Liver (tissue), 9 donors: ENCODE measurements around the gene CTDSP2. TPM values are rescaled to one million over a fixed set of nuclear protein-coding genes. Genes with fewer than 3 reads are reported as not detected.

Experiments
- DNase-seq: peaks from one replicate; pipeline ENCODE4 v3.0.0-alpha.2; 2017; ENCODE audit warnings: low spot score
- H3K27ac ChIP-seq, 2 donors: one replicate each; pipeline ENCODE4 v1.7.0; 2013; ENCODE audit warnings: inconsistent platforms in 2 of 2, low read length in 2 of 2, control low read depth in 1 of 2, low read depth in 1 of 2, mild to moderate bottlenecking in 1 of 2
- H3K27me3 ChIP-seq, 4 donors: one replicate each; pipeline versions ENCODE4 v1.6.1 to v1.7.0; 2013; ENCODE audit warnings: low read length in 3 of 4, inconsistent platforms in 1 of 4, mild to moderate bottlenecking in 1 of 4, moderate library complexity in 1 of 4; ENCODE audit not compliant: control insufficient read depth in 4 of 4, insufficient read depth in 4 of 4
- H3K36me3 ChIP-seq, 4 donors: one replicate each; pipeline versions ENCODE4 v1.6.1 to v1.7.0; 2013; ENCODE audit warnings: low read length in 3 of 4, mild to moderate bottlenecking in 3 of 4, low read depth in 1 of 4, moderate library complexity in 1 of 4; ENCODE audit not compliant: control insufficient read depth in 4 of 4, insufficient read depth in 3 of 4
- H3K4me1 ChIP-seq, 4 donors: one replicate each; pipeline versions ENCODE4 v1.6.1 to v1.7.0; 2013; ENCODE audit warnings: low read length in 3 of 4, mild to moderate bottlenecking in 3 of 4, moderate library complexity in 1 of 4; ENCODE audit not compliant: control insufficient read depth in 4 of 4, insufficient read depth in 4 of 4
- H3K4me3 ChIP-seq, 3 donors: one replicate each; pipeline versions ENCODE4 v1.6.1 to v1.7.0; 2013; ENCODE audit warnings: low read length in 3 of 3, control low read depth in 1 of 3, low read depth in 1 of 3, mild to moderate bottlenecking in 1 of 3
- H3K9ac ChIP-seq, 2 donors: one replicate each; pipeline ENCODE4 v1.7.0; 2013; ENCODE audit warnings: low read length in 2 of 2, mild to moderate bottlenecking in 2 of 2, moderate library complexity in 2 of 2, control low read depth in 1 of 2, low read depth in 1 of 2
- H3K9me3 ChIP-seq, 4 donors: one replicate each; pipeline versions ENCODE4 v1.6.1 to v1.7.0; 2013; ENCODE audit warnings: low read length in 3 of 4; ENCODE audit not compliant: control insufficient read depth in 4 of 4
- ATF3 ChIP-seq: IDR thresholded peaks from 2 replicates; pipeline ENCODE4 v1.6.1; 2016; ENCODE audit warnings: antibody characterized with exemption
- CTCF ChIP-seq: fragments of 150-350 bp; IDR thresholded peaks from 2 replicates; pipeline ENCODE4 v1.5.1; 2017; ENCODE audit warnings: improper control_type of control experiment, low read depth, low read length; ENCODE audit not compliant: missing input control
- EGR1 ChIP-seq, 2 donors: IDR thresholded peaks; 2 replicates each; pipeline ENCODE4 v1.6.1; 2016 to 2018; ENCODE audit warnings: antibody characterized with exemption in 2 of 2, low read depth in 2 of 2
- FOXA1 ChIP-seq: IDR thresholded peaks from 2 replicates; pipeline ENCODE4 v1.6.1; 2016; ENCODE audit warnings: antibody characterized with exemption
- FOXA2 ChIP-seq: IDR thresholded peaks from 2 replicates; pipeline ENCODE4 v1.6.1; 2016; ENCODE audit warnings: antibody characterized with exemption
- GABPA ChIP-seq, 2 donors: IDR thresholded peaks in 1 of 2; conservative IDR thresholded peaks in 1 of 2; 2 replicates each; pipeline ENCODE4 v1.6.1; 2016; ENCODE audit warnings: antibody characterized with exemption in 2 of 2, mild to moderate bottlenecking in 1 of 2, moderate library complexity in 1 of 2
- HNF4A ChIP-seq, 2 donors: conservative IDR thresholded peaks; 2 replicates each; pipeline ENCODE4 v1.6.1; 2016; ENCODE audit warnings: antibody characterized with exemption in 2 of 2, mild to moderate bottlenecking in 2 of 2
- HNF4G ChIP-seq: IDR thresholded peaks from 2 replicates; pipeline ENCODE4 v1.6.1; 2016; ENCODE audit warnings: antibody characterized with exemption
- JUND ChIP-seq, 2 donors: IDR thresholded peaks; 2 replicates each; pipeline ENCODE4 v1.6.1; 2016; ENCODE audit warnings: antibody characterized with exemption in 2 of 2
- MAX ChIP-seq: IDR thresholded peaks from 2 replicates; pipeline ENCODE4 v1.6.1; 2016; ENCODE audit warnings: antibody characterized with exemption
- NR2F2 ChIP-seq: IDR thresholded peaks from 2 replicates; pipeline ENCODE4 v1.6.1; 2016; ENCODE audit warnings: antibody characterized with exemption
- RAD21 ChIP-seq, 2 donors: IDR thresholded peaks; 2 replicates each; pipeline ENCODE4 v1.6.1; 2016; ENCODE audit warnings: antibody characterized with exemption in 2 of 2, mild to moderate bottlenecking in 2 of 2
- REST ChIP-seq: IDR thresholded peaks from 2 replicates; pipeline ENCODE4 v1.6.1; 2016; ENCODE audit warnings: antibody characterized with exemption, mild to moderate bottlenecking
- RXRA ChIP-seq, 2 donors: IDR thresholded peaks; 2 replicates each; pipeline ENCODE4 v1.6.1; 2017 to 2018; ENCODE audit warnings: antibody characterized with exemption in 2 of 2, mild to moderate bottlenecking in 1 of 2
- SP1 ChIP-seq: IDR thresholded peaks from 2 replicates; pipeline ENCODE4 v1.6.1; 2018; ENCODE audit warnings: antibody characterized with exemption, mild to moderate bottlenecking
- TAF1 ChIP-seq: conservative IDR thresholded peaks from 2 replicates; pipeline ENCODE4 v1.6.1; 2016; ENCODE audit warnings: antibody characterized with exemption, mild to moderate bottlenecking
- YY1 ChIP-seq: IDR thresholded peaks from 2 replicates; pipeline ENCODE4 v1.6.1; 2016; ENCODE audit warnings: antibody characterized with exemption, mild to moderate bottlenecking
- ZBTB33 ChIP-seq: IDR thresholded peaks from 2 replicates; pipeline ENCODE4 v1.6.1; 2016; ENCODE audit warnings: antibody characterized with exemption
- WGBS: extraction: QIAGEN DNeasy Blood & Tissue Kit; methylation state at CpG from one replicate; pipeline ENCODE4 v1.1.7; 2013; 5-methylcytosine and 5-hydroxymethylcytosine counted together
- polyA plus RNA-seq, 2 donors: library from polyadenylated mRNA; stranded (reverse) in 1 of 2; unstranded in 1 of 2; fragments of 200-250 nt in 1 of 2; fragments of >200 nt in 1 of 2; fragmentation: Nextera tagmentation in 1 of 2; extraction: Ambion mirVana in 1 of 2; gene quantifications; one replicate each; pipeline versions ENCODE4 v1.2.1 to v1.2.3, GENCODE V29; 2013 to 2015
- total RNA-seq, 2 donors: library from RNA; depleted of rRNA; stranded (reverse); fragments of >200 nt; gene quantifications; one replicate each; pipeline ENCODE4 v1.2.3, GENCODE V29; 2014
- donor health status: healthy.
- donor health status: healthy.
- donor health status: healthy.
- donor health status: healthy.
- donor health status: healthy.

Gene CTDSP2
- total and polyA plus RNA-seq, 4 donors = 20.1 to 60.9 (median 43.7) TPM

- 5% methylated on average over 16 of the region's 16 CpGs for WGBS
- TF ChIP-seq RXRA (IDR thresholded peaks at IDR 0.05) (no peak), YY1 (no peak), SP1 (no peak), HNF4G (no peak), FOXA2 (no peak), FOXA1 (no peak), EGR1 (IDR thresholded peaks at IDR 0.05; ENCODE audit: low read depth in 2 of 2) (no peak), JUND (IDR thresholded peaks at IDR 0.05) (no peak), RAD21 (IDR thresholded peaks at IDR 0.05) (no peak), TAF1 (no peak), REST (no peak), MAX (no peak), GABPA (IDR thresholded peaks at IDR 0.05 in 1 of 2, conservative IDR thresholded peaks at IDR 0.05 in 1 of 2) (no peak), NR2F2 (no peak)
- H3K36me3 ChIP-seq = peaks cover 10 to 19% (median 14%) of the 10 kb centered on the region in 4 donors
- DNase-seq = peak; percentile 86
- peaks cover 9 to 20% (median 15%) of the 10 kb centered on the region in 4 donors for H3K4me1 ChIP-seq
- no peaks in the 10 kb centered on the region for H3K9me3 ChIP-seq
- H3K9ac ChIP-seq = peak overlapping the region; percentile 30 to 85
- peaks cover 0 to 3% (median 0%) of the 10 kb centered on the region in 4 donors for H3K27me3 ChIP-seq
- peak overlapping the region; percentile 58 to 99 (median 63) for H3K4me3 ChIP-seq
- H3K27ac ChIP-seq = peak overlapping the region; percentile 77 to 99
Measured at GRCh38 chr12:57771236-57771872, 75.2 kb downstream of the CTDSP2 start.

- H3K27ac ChIP-seq = no peak overlapping the region
- H3K4me1 ChIP-seq = peaks cover 11 to 26% (median 22%) of the 10 kb centered on the region in 4 donors
- H3K4me3 ChIP-seq = no peak overlapping the region
Measured at GRCh38 chr12:57770734-57771133, 75.8 kb downstream of the CTDSP2 start.

More at GRCh38 chr12:57770734-57771133, 75.8 kb downstream of the CTDSP2 start:
- H3K27me3 ChIP-seq = peaks cover 0 to 3% (median under 1%) of the 10 kb centered on the region in 4 donors
- no peak overlapping the region for H3K9ac ChIP-seq
- DNase-seq = no peak
- TF ChIP-seq ATF3 (no peak), ZBTB33 (no peak), SP1 (no peak), FOXA2 (no peak), TAF1 (no peak), JUND (IDR thresholded peaks at IDR 0.05) (no peak), RAD21 (IDR thresholded peaks at IDR 0.05) (no peak), CTCF (no peak), RXRA (IDR thresholded peaks at IDR 0.05) (no peak), FOXA1 (no peak), HNF4A (conservative IDR thresholded peaks at IDR 0.05) (no peak), HNF4G (no peak), GABPA (IDR thresholded peaks at IDR 0.05 in 1 of 2, conservative IDR thresholded peaks at IDR 0.05 in 1 of 2) (no peak), REST (no peak)
- WGBS = 92% methylated on average over 4 of the region's 4 CpGs
- no peaks in the 10 kb centered on the region for H3K9me3 ChIP-seq
- H3K36me3 ChIP-seq = peaks cover 8 to 19% (median 14%) of the 10 kb centered on the region in 4 donors
